Mucosa of descending colon (tissue), 3 donors: ENCODE data around the gene SMIM26. TPM values are rescaled to one million over a fixed set of nuclear protein-coding genes. Genes with fewer than 3 reads are reported as not detected.

Experiments used
- ATAC-seq: fragments of 200-7000 bp; cut with Tn5 transposase; one replicate; pipeline ENCODE4 v1.9.1; 2020; ENCODE audit warnings: mild to moderate bottlenecking, moderate library complexity
- DNase-seq, 3 donors: peaks; one replicate each; pipeline ENCODE4 v3.0.0-alpha.2; 2020
- H3K36me3 ChIP-seq: fragments of 200-600 bp; one replicate; pipeline ENCODE4 v1.8.0; 2021; ENCODE audit warnings: low read depth, mild to moderate bottlenecking
- H3K4me1 ChIP-seq: fragments of 200-600 bp; one replicate; pipeline ENCODE4 v1.8.0; 2021; ENCODE audit warnings: low read depth, mild to moderate bottlenecking
- H3K4me3 ChIP-seq: fragments of 200-600 bp; one replicate; pipeline ENCODE4 v1.8.0; 2021; ENCODE audit warnings: mild to moderate bottlenecking
- H3K9me3 ChIP-seq: fragments of 200-600 bp; one replicate; pipeline ENCODE4 v1.8.0; 2021; ENCODE audit warnings: mild to moderate bottlenecking
- CTCF ChIP-seq: fragments of 200-600 bp; IDR thresholded peaks from one replicate; pipeline ENCODE4 v1.8.0; 2022; ENCODE audit warnings: antibody characterized with exemption, mild to moderate bottlenecking
- intact Hi-C, 2 donors: fragments of 100-400 bp; cut with DNase I in 1 of 2; cut with micrococcal nuclease in 1 of 2; formaldehyde crosslinking; loops; one replicate each; pipeline versions ENCODE4 v1.11.0 to v1.11.1; 2022; cut with DNase I, micrococcal nuclease
- total RNA-seq, 3 donors: library from RNA; stranded (reverse); fragmentation: NEBNext Ultra II Directional in 2 of 3; extraction: Animal tissue kit (Norgen Biotek cat#: 25700) in 2 of 3; gene quantifications; one replicate each; pipeline versions ENCODE4 v1.2.1 to v1.2.4, GENCODE V29; 2021 to 2023
- donor health status: DM: no; HTN: no; CAD: no; lungs with moderate emphysema.
- donor health status: DM: no; HTN: no; CAD: no.
- donor health status: DM: no; HTN: yes; CAD: no.

SMIM26 gene
- total RNA-seq, 3 donors from 2014 or later: 55.7 to 70.1 (median 59.2) TPM

DNA sequence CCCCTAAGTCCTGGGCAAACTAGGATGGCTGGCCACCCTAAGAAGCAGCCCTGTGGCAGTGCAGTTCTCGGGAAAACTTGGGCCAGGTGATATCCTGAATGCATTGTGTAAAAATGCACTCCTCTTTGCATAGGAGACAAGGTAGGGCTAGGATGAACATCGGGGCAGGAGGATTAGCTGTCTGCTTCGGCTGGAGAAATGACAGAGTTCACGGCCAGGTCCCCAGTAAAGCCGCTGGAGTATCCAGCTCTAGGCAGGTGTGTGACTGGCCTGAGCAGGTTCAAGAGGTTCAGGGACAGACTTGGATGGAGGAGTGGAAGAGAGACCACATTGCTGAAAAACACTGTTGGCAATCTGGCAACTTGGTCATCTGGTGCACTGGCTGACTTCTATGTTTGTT, 47.0 kb downstream of the SMIM26 start:
- intact Hi-C loops: no loop called here
- no peaks in the 10 kb centered on the region for H3K9me3 ChIP-seq
- ATAC-seq: no peak

DNA sequence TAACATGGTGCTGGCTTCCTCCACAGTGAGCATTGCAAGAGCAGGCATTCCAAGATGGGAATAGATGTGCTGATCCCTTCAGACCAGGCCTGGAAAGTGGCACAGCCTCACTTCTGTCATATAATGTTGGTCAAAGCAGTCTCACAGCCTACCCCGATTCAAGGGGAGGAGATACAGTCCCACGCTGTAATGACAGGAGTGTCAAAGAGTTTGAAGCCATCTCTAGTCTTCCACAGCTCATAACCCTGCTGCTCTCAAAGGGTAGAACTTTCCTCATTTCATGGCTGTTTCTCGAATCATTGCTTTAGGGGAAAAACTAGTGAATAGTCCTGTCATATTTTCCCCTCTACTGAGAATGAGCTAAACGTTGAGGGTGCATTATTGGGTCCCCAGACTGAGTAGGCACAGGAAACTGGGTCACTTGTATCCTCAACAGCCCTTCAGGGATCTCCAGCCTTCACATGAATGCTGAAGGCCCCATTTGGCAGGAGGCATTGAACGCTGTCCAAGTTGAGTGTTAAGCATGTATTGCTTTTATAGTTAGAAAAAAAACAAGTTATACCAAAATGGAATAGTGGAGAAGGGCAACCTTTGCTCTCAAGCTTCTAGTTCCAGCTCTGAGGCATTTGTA, 47.9 kb downstream of the SMIM26 start:
- intact Hi-C loops: no loop called here
- H3K4me3 ChIP-seq: no peak overlapping the region
- H3K4me1 ChIP-seq: no peaks in the 10 kb centered on the region
- no peaks in the 10 kb centered on the region for H3K36me3 ChIP-seq
- DNase-seq (no peak), ATAC-seq (no peak)
- no peaks in the 10 kb centered on the region for H3K9me3 ChIP-seq
- TF ChIP-seq CTCF: no peak

More for the DNA sequence above, 47.0 kb downstream of the SMIM26 start:
- no peak for TF ChIP-seq CTCF
- Histone ChIP-seq H3K36me3 (no peaks in the 10 kb centered on the region), H3K4me1 (no peaks in the 10 kb centered on the region), H3K4me3 (no peak overlapping the region)
- DNase-seq: no peak

Other genes starting within 250 kb of the SMIM26 start
- 1 to 10 TPM; 2.4 to 2.7 (median 2.6) TPM for gene DZANK1, start 100.4 kb upstream of the SMIM26 start, total RNA-seq
- gene POLR3F, start 100.0 kb upstream of the SMIM26 start, total RNA-seq: 1 to 10 TPM; 5.3 to 9.1 (median 6.6) TPM
- gene RBBP9, start 70.2 kb upstream of the SMIM26 start, total RNA-seq: 10 to 100 TPM in 1 of 3 donors, 1 to 10 TPM in 2; 8.8 to 11.1 (median 9.5) TPM
- 10 to 100 TPM; 32.4 to 54.3 (median 51.0) TPM for gene SEC23B, start 59.5 kb upstream of the SMIM26 start, total RNA-seq
- gene DTD1, start 20.6 kb downstream of the SMIM26 start, total RNA-seq: 10 to 100 TPM; 10.9 to 18.1 (median 14.1) TPM
- gene SCP2D1, start 246.4 kb downstream of the SMIM26 start, total RNA-seq: not detected